A549 (cell line): Measurements from ENCODE around the gene STARD13. TPM values are rescaled to one million over a fixed set of nuclear protein-coding genes. Genes with fewer than 3 reads are reported as not detected.

Experiments used
- ATAC-seq, 2 experiments: fragments of 200-7000 bp in 1 of 2; fragments of >200 bp in 1 of 2; cut with Nextera tagmentation in 1 of 2; cut with Tn5 transposase in 1 of 2; 3 replicates each; pipeline versions ENCODE4 v1.8.0 to v1.9.1; 2018 to 2020; ENCODE audit warnings: mild to moderate bottlenecking in 1 of 2, moderate library complexity in 1 of 2
- CTCF ChIA-PET: fragments of 300-600 bp; sonication (Branson Sonifier 250); formaldehyde crosslinking; extraction: SDS; loops from one replicate; lab custom pipeline; 2021; ENCODE audit warnings: antibody characterized with exemption, inconsistent platforms; lab: Yijun Ruan, JAX
- POLR2A ChIA-PET: fragments of 350-600 bp; formaldehyde crosslinking; extraction: SDS; loops from one replicate; lab custom pipeline; 2021; ENCODE audit warnings: antibody characterized with exemption, inconsistent platforms; lab: Yijun Ruan, JAX
- DNase-seq, 2 experiments: peaks; one replicate each; pipeline versions ENCODE4 v3.0.0 to v3.0.0-alpha.2; 2011 to 2016; ENCODE audit warnings: low read depth in 1 of 2, low spot score in 1 of 2
- FAIRE-seq: peaks from 2 replicates; lab custom pipeline; 2011; peaks lifted over from hg19 to GRCh38; lab: Jason Lieb, UNC
- H3K27ac ChIP-seq, 2 experiments: fragments of >200 bp; sonication (Bioruptor Twin); formaldehyde crosslinking; 3 replicates each; pipeline ENCODE4 v1.5.1; 2016 to 2017
- H3K4me1 ChIP-seq: fragments of >200 bp; sonication (Bioruptor Twin); formaldehyde crosslinking; 3 replicates; pipeline ENCODE4 v1.6.1; 2016
- H3K4me2 ChIP-seq: fragments of >200 bp; sonication (Bioruptor Twin); formaldehyde crosslinking; 3 replicates; pipeline ENCODE4 v1.6.1; 2016
- H3K4me3 ChIP-seq: fragments of >200 bp; sonication (Bioruptor Twin); formaldehyde crosslinking; 3 replicates; pipeline ENCODE4 v1.5.1; 2016
- H3K9me3 ChIP-seq: fragments of >200 bp; sonication (Bioruptor Twin); formaldehyde crosslinking; 3 replicates; pipeline ENCODE4 v1.6.1; 2016
- BHLHE40 ChIP-seq: IDR thresholded peaks from 2 replicates; pipeline ENCODE4 v1.6.1; 2012; ENCODE audit warnings: low read depth, low read length, inconsistent platforms
- CBX2 ChIP-seq: fragments of 200-600 bp; sonication (generic); IDR thresholded peaks from 2 replicates; pipeline ENCODE4 v1.6.1; 2016; ENCODE audit warnings: low read depth, mild to moderate bottlenecking, borderline replicate concordance
- EHF ChIP-seq: fragments of 250-450 bp; sonication (Bioruptor Pico); IDR thresholded peaks from 2 replicates; pipeline ENCODE4 v1.5.0; 2020; ENCODE audit warnings: mild to moderate bottlenecking
- FOSB ChIP-seq: fragments of 250-450 bp; sonication (Bioruptor Pico); IDR thresholded peaks from 2 replicates; pipeline ENCODE4 v1.5.0; 2020; ENCODE audit warnings: mild to moderate bottlenecking, moderate library complexity
- FOSL2 ChIP-seq, 2 experiments: fragments of 450-650 bp in 1 of 2; fragments of >200 bp in 1 of 2; sonication (Bioruptor Twin) in 1 of 2; formaldehyde crosslinking; IDR thresholded peaks; 2 replicates each; pipeline versions ENCODE4 v1.5.0 to v1.6.1; 2016 to 2020; ENCODE audit warnings: mild to moderate bottlenecking in 1 of 2, moderate library complexity in 1 of 2
- GATA3 ChIP-seq: IDR thresholded peaks from 2 replicates; pipeline ENCODE4 v1.6.1; 2012; ENCODE audit warnings: borderline replicate concordance
- HOXA7 ChIP-seq: fragments of 250-450 bp; sonication (Bioruptor Pico); IDR thresholded peaks from 2 replicates; pipeline ENCODE4 v1.5.0; 2020; ENCODE audit warnings: mild to moderate bottlenecking, moderate library complexity
- JUNB ChIP-seq: fragments of >200 bp; sonication (Bioruptor Twin); formaldehyde crosslinking; IDR thresholded peaks from 2 replicates; pipeline ENCODE4 v1.6.1; 2016
- PHF8 ChIP-seq: fragments of 200-600 bp; sonication (generic); IDR thresholded peaks from 2 replicates; pipeline ENCODE4 v1.6.1; 2016; ENCODE audit warnings: low read depth, mild to moderate bottlenecking, antibody characterized with exemption, moderate library complexity, borderline replicate concordance
- POLR2AphosphoS2 ChIP-seq: conservative IDR thresholded peaks from 2 replicates; pipeline ENCODE4 v1.6.1; 2012; ENCODE audit warnings: low read length, improper control_type of control experiment, inconsistent platforms
- RCOR1 ChIP-seq: fragments of 150-350 bp; IDR thresholded peaks from 2 replicates; pipeline ENCODE4 v1.6.1; 2014; ENCODE audit warnings: antibody characterized with exemption, low read length, low read depth
- RFX5 ChIP-seq: fragments of 450-650 bp; IDR thresholded peaks from 2 replicates; pipeline ENCODE4 v1.7.1; 2014; ENCODE audit warnings: antibody characterized with exemption, mild to moderate bottlenecking, moderate library complexity
- SREBF2 ChIP-seq: fragments of 450-650 bp; IDR thresholded peaks from 2 replicates; pipeline ENCODE4 v1.6.1; 2014; ENCODE audit warnings: mild to moderate bottlenecking, moderate library complexity
- TP53 ChIP-seq: fragments of 250-450 bp; sonication (Bioruptor Pico); IDR thresholded peaks from 2 replicates; pipeline ENCODE4 v1.5.0; 2021; ENCODE audit warnings: mild to moderate bottlenecking, moderate library complexity
- ZC3H11A ChIP-seq: fragments of 450-650 bp; IDR thresholded peaks from 2 replicates; pipeline ENCODE4 v1.6.1; 2014; ENCODE audit warnings: antibody characterized with exemption, mild to moderate bottlenecking
- ZFP36 ChIP-seq: fragments of 450-650 bp; IDR thresholded peaks from 2 replicates; pipeline ENCODE4 v1.6.1; 2014; ENCODE audit warnings: borderline replicate concordance; ENCODE audit not compliant: partially characterized antibody
- WGBS: methylation state at CpG from one replicate; pipeline ENCODE4 v1.1.6; 2017; ENCODE audit errors: missing lambda C conversion rate; 5-methylcytosine and 5-hydroxymethylcytosine counted together
- polyA plus RNA-seq, 4 experiments: library from polyadenylated mRNA; depleted of rRNA in 3 of 4; stranded (reverse); fragments of >200 nt; fragmentation: RNase III in 1 of 4; extraction: RNeasy Plus Mini Kit Qiagen cat#74134 plus additional on column Dnase treatment in 1 of 4; gene quantifications; 2 replicates in 3 of 4; 3 replicates in 1 of 4; pipeline ENCODE4 v1.2.3, GENCODE V29; 2011 to 2017
- TF ChIP-seq, protein P1 (sequence below): fragments of >200 bp; sonication (Bioruptor Twin); formaldehyde crosslinking; IDR thresholded peaks from 3 replicates; pipeline ENCODE4 v1.5.1; 2016
- TF ChIP-seq, protein P2 (sequence below): fragments of 200-600 bp; sonication (generic); IDR thresholded peaks from 2 replicates; pipeline ENCODE4 v1.6.1; 2016; ENCODE audit warnings: antibody characterized with exemption, mild to moderate bottlenecking, moderate library complexity
- TF ChIP-seq, protein P3 (sequence below): fragments of 150-350 bp; IDR thresholded peaks from 2 replicates; pipeline ENCODE4 v1.6.1; 2014; ENCODE audit warnings: low read depth, mild to moderate bottlenecking, low read length

STARD13 gene
- polyA plus RNA-seq, 2 of the 4 experiments (the other 2 are of a cell fraction), result 2.4 to 2.8 TPM

DNA sequence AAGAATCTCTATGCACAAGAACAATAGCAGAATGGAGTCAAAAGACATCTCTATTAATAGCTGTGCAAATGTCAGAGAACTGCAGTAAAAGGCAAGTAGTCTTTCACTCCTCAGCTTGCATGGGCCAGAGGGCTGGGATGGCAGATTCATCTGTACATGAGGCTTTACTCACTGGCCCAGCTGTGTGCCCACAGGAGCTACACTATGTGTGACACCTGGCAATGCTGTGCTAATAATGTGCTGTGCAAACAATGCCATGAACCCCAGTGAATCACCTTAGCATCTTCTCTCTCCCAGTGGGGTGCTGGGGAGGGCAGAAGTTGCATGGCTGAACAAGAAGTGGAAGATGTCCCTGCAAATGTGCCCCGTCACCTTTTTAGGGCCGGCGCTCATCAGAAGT is 196.2 kb downstream of the STARD13 start (continued):
- TF ChIP-seq, protein P1, sequence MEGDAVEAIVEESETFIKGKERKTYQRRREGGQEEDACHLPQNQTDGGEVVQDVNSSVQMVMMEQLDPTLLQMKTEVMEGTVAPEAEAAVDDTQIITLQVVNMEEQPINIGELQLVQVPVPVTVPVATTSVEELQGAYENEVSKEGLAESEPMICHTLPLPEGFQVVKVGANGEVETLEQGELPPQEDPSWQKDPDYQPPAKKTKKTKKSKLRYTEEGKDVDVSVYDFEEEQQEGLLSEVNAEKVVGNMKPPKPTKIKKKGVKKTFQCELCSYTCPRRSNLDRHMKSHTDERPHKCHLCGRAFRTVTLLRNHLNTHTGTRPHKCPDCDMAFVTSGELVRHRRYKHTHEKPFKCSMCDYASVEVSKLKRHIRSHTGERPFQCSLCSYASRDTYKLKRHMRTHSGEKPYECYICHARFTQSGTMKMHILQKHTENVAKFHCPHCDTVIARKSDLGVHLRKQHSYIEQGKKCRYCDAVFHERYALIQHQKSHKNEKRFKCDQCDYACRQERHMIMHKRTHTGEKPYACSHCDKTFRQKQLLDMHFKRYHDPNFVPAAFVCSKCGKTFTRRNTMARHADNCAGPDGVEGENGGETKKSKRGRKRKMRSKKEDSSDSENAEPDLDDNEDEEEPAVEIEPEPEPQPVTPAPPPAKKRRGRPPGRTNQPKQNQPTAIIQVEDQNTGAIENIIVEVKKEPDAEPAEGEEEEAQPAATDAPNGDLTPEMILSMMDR, result no peak
- TF ChIP-seq ZFP36, result no peak
- no peak for TF ChIP-seq RCOR1

DNA sequence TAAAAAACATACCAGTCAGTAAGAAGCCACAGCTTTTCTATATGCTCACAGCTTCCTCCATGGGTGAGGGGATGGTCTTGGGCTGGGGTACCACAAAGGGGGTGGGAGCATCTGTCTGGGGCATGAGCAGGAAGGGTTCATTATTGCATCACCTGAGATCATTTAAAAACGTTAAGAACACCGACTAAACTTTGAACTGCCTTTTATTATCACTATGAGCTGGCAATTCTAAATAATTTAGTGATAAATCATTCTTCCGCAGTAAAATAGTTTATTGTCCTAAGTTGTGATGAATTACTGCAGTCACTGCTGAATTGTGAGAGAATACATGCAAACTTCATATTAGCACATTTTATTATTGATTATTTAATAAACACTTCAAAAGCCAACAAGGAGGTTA is 197.8 kb downstream of the STARD13 start:
- ATAC-seq, result no peak
- TF ChIP-seq, protein P2, sequence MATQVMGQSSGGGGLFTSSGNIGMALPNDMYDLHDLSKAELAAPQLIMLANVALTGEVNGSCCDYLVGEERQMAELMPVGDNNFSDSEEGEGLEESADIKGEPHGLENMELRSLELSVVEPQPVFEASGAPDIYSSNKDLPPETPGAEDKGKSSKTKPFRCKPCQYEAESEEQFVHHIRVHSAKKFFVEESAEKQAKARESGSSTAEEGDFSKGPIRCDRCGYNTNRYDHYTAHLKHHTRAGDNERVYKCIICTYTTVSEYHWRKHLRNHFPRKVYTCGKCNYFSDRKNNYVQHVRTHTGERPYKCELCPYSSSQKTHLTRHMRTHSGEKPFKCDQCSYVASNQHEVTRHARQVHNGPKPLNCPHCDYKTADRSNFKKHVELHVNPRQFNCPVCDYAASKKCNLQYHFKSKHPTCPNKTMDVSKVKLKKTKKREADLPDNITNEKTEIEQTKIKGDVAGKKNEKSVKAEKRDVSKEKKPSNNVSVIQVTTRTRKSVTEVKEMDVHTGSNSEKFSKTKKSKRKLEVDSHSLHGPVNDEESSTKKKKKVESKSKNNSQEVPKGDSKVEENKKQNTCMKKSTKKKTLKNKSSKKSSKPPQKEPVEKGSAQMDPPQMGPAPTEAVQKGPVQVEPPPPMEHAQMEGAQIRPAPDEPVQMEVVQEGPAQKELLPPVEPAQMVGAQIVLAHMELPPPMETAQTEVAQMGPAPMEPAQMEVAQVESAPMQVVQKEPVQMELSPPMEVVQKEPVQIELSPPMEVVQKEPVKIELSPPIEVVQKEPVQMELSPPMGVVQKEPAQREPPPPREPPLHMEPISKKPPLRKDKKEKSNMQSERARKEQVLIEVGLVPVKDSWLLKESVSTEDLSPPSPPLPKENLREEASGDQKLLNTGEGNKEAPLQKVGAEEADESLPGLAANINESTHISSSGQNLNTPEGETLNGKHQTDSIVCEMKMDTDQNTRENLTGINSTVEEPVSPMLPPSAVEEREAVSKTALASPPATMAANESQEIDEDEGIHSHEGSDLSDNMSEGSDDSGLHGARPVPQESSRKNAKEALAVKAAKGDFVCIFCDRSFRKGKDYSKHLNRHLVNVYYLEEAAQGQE, result no peak
- TF ChIP-seq RFX5, result no peak
- TF ChIP-seq GATA3, result no peak
- no peak for TF ChIP-seq SREBF2
- TF ChIP-seq JUNB, result no peak
- TF ChIP-seq, protein P1, result no peak
- TF ChIP-seq ZC3H11A, result no peak
- TF ChIP-seq POLR2AphosphoS2, result no peak
- TF ChIP-seq FOSL2 (IDR thresholded peaks at IDR 0.05), result no peak
- TF ChIP-seq FOSL2 (CRISPR knock-in tag; IDR thresholded peaks at IDR 0.05), result no peak
- TF ChIP-seq PHF8, result no peak
- no peak for TF ChIP-seq TP53 (CRISPR knock-in tag)
- no peak for TF ChIP-seq HOXA7 (CRISPR knock-in tag)
- TF ChIP-seq FOSB (CRISPR knock-in tag), result no peak
- no peak for TF ChIP-seq CBX2
- TF ChIP-seq BHLHE40, result no peak
- TF ChIP-seq EHF (CRISPR knock-in tag), result no peak
- TF ChIP-seq, protein P3, sequence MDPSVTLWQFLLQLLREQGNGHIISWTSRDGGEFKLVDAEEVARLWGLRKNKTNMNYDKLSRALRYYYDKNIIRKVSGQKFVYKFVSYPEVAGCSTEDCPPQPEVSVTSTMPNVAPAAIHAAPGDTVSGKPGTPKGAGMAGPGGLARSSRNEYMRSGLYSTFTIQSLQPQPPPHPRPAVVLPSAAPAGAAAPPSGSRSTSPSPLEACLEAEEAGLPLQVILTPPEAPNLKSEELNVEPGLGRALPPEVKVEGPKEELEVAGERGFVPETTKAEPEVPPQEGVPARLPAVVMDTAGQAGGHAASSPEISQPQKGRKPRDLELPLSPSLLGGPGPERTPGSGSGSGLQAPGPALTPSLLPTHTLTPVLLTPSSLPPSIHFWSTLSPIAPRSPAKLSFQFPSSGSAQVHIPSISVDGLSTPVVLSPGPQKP, result no peak
- WGBS, result 24% methylated on average over 3 of the region's 3 CpGs
- no peak for FAIRE-seq
- Histone ChIP-seq H3K9me3 (no peaks in the 10 kb centered on the region), H3K4me3 (no peak overlapping the region), H3K4me1 (no peaks in the 10 kb centered on the region), H3K4me2 (no peak overlapping the region), H3K27ac (no peak overlapping the region)
- ChIA-PET CTCF (interaction anchor here (0.6 kb wide), 1 partner anchor 300 kb away, joined by 3 read pairs; no protein-coding TSS in a partner anchor), POLR2A (no interaction called here)
- no peak for DNase-seq
